Measurements from ENCODE around the gene TSPAN17. TPM values are rescaled to one million over a fixed set of nuclear protein-coding genes. Genes with fewer than 3 reads are reported as not detected.

Gene TSPAN17
- total and polyA plus RNA-seq, 2 experiments from 2014 or later = 11.7 to 52.1 TPM

DNA sequence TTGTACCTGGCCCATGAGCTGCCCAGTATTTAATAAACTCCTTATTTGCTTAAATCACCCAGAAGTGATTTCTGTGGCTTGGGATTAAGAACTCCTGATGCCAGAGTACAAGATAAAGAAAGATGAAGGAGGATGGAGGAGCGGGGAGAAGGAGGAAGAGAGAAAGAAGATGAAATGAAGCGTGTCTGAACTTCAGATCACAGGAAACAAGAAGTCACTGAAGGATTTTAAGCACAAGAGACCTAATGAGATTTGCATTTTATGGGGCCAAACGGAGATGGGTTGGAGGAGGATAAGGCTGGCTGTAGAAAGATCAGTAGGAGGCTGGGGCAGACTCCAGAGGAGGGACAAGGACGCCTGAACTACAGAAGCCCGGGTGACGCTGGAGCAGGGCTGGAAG, 13.7 kb upstream of the TSPAN17 start (continued):
- TF ChIP-seq ZNF462 (CRISPR knock-in tag; IDR thresholded peaks at IDR 0.05) = no peak
- TF ChIP-seq ETS1 (IDR thresholded peaks at IDR 0.05) = no peak
- TF ChIP-seq CREB1 (CRISPR knock-in tag; IDR thresholded peaks at IDR 0.05; ENCODE audit: low read depth) = no peak
- no peak for TF ChIP-seq ZNF331 (CRISPR knock-in tag; IDR thresholded peaks at IDR 0.05; ENCODE audit: low read depth)
- TF ChIP-seq NANOG (IDR thresholded peaks at IDR 0.05; ENCODE audit: borderline replicate concordance) = no peak

DNA sequence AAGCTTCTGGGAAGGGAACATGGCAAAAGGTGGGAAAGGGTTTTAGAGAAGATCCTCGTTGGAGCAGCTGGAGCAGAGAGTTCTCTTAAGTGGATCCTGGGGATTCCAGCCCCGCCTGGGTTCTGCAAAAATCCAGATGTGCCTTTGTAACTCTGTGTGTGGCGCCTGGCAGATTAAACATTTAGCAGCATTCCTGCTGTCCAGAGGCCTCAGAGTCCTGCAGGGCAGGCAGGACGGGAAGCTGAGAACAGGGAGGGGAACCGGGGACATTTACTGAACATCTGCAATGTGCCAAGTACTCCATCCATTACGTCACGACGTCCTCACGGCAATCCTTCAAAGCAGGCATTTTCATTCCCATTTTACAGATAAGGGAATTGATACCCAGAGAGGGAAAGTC, 10.9 kb upstream of the TSPAN17 start:
- Mint-ChIP-seq H3K9me3 (peaks cover 5% of the 10 kb centered on the region; the same call in 2 of the 3 replicates), H3K36me3 (ENCODE audit: low read depth) (no peaks in the 10 kb centered on the region), H3K27me3 (ENCODE audit: insufficient read depth, low read depth, poor library complexity) (peaks cover 32% of the 10 kb centered on the region), H3K4me3 (no peak overlapping the region), H3K4me1 (peaks cover 32% of the 10 kb centered on the region), H3K27ac (no peak overlapping the region)
- Histone ChIP-seq H3K4me1 (ENCODE audit: insufficient read depth) (peaks cover 5% of the 10 kb centered on the region; the same call in 1 of the 2 replicates), H3K27ac (ENCODE audit: low read depth) (no peak overlapping the region), H2AFZ (no peak overlapping the region), H4K20me1 (replicated peaks; ENCODE audit: insufficient read depth) (no peaks in the 10 kb centered on the region), H3K9me2 (ENCODE audit: insufficient read depth) (no peaks in the 10 kb centered on the region), H3F3A (replicated peaks; ENCODE audit: low read depth) (no peaks in the 10 kb centered on the region), H3K4me2 (no peak overlapping the region), H3K36me3 (ENCODE audit: insufficient read depth) (no peaks in the 10 kb centered on the region), H3K27me3 (ENCODE audit: insufficient read depth) (peaks cover 11% of the 10 kb centered on the region), H3K4me3 (no peak overlapping the region), H3K79me2 (replicated peaks; ENCODE audit: insufficient read depth) (no peaks in the 10 kb centered on the region)
- ATAC-seq (no peak), DNase-seq (ENCODE audit: low spot score) (no peak)
- no peak for TF ChIP-seq ZNF114 (CRISPR knock-in tag; IDR thresholded peaks at IDR 0.05)
- no peak for TF ChIP-seq NANOG (IDR thresholded peaks at IDR 0.05; ENCODE audit: borderline replicate concordance)
- no peak for TF ChIP-seq EZH2 (IDR thresholded peaks at IDR 0.05; ENCODE audit: low read depth, unreplicated experiment)
- no peak for TF ChIP-seq JUNB (IDR thresholded peaks at IDR 0.05; ENCODE audit: unreplicated experiment)
- no peak for TF ChIP-seq STAT1 (IDR thresholded peaks at IDR 0.05; ENCODE audit: unreplicated experiment)
- no peak for TF ChIP-seq ZNF331 (CRISPR knock-in tag; IDR thresholded peaks at IDR 0.05; ENCODE audit: low read depth)
- no peak for TF ChIP-seq CREB1 (CRISPR knock-in tag; IDR thresholded peaks at IDR 0.05; ENCODE audit: low read depth)
